GM19239 (cell line): ENCODE results near the gene POU2F1.

Source experiments
- DNase-seq: peaks from one replicate; pipeline ENCODE4 v3.0.0; 2011; ENCODE audit warnings: low spot score; ENCODE audit not compliant: insufficient read length
- FAIRE-seq: peaks from 2 replicates; lab custom pipeline; 2011; peaks lifted over from hg19 to GRCh38; lab: Jason Lieb, UNC

POU2F1 gene

DNA sequence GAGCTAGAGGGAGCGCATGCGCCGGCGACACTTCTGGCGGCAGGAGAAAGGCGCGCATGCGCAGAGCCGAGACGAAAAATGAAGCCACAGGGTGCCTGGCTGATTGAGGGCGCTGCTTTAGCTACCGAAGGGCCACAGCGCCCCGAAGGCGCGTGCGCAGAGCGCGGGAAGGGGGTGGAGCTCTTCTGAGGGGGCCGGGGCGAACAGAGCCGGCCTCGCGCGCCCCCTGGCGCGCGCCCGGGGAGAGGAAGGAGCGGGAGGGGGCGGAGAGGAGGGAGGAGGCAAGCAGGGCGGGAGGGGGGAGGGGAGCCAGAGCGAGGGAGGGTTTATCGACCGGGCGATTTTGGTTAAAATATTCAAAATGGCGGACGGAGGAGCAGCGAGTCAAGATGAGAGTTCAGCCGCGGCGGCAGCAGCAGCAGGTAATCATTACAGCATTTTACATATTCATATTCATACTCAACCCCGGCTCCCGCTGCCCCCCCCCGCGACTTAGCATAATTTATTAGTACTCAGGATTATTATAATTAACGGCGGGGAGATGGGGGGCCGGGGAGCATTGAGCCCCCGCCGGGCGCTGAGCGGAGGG is at the start of gene POU2F1:
Gene POU2F1 (plus strand): TSS at position 350 of the 589 bp plus-strand sequence. CDS start 12 bp downstream, at position 362.
- DNase-seq (peak; percentile 75), FAIRE-seq (peak; percentile 98)

DNA sequence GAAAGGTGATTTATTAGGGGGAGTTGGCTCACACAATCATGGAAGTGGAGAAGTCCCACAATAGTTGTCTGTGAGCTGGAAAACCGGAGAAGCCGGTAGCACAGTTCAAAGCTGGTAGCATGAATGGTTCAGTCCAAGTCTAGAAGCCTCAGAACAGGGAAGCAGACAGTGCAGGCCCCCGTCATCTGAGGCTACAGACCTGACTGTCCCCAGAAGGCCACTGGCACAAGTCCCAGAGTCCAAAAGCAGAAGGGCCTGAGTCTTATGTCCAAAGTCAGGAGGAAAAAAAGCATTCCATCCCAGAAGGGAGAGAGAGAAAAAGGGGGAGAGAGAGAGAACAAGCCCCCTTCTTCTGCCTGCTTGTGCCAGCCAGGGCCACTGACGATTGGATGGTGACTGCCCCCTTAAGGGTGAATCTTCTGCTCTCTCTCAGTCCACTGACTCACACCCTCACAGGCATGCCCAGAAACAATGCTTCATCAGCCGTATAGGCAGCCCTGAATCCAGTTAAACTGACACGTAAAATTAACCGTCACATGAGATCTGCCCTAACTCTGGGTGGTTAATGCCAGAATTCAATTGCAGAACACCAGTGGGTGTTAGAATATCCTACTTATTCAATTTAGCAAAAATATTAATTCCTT is 49.3 kb upstream of the POU2F1 start:
- DNase-seq (no peak), FAIRE-seq (no peak)

DNA sequence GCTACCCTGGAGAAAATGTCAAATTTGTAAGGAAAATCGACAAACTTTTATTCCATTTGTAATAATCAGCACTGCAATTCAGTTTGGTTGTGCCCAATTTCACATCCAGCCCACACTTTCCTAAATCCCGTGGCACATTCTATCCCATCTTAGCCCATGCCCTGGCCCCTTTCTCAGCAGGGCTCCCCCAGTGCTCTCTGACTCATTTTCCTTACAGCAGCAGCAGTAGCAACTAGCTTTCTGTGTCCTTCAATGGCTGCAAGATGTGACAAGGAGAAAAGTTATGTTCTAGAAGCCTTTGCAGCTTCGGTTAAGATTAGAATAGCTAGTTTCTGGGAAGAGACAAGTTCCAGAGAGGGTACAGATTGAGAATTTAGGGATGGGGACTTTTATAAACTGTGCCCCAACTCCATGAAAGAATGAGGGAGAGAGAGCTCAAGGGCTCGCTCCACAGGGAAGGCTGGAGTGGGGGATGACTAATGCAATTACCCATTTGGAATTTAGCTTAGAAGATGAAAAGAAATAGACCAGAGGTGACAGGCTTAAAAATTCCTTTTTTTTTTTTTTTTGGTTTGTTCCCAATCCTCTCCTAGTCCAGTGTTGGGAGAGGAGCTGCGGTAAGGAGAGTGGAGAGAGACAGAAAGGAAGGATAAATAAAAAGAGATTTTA is 47.0 kb upstream of the POU2F1 start:
- DNase-seq = no peak
- FAIRE-seq = no peak

DNA sequence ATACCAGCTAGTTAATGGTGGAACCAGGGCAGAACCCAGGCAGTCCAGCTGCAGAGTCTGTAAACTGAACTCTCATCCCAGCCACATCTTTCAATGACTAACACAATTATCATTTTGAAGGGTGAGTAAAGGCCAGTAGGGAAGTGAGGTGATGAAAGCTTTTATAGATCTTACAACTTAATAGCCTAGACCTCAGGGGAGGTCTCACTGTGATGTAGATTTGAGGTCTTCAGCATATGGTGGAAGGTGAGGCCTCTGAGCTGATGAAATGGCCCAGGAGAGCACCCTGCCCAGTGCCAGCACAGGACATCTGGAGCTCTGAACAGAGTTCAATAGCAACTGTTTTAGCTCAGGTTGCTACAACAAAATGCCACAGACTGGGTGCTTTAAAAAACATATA is 44.8 kb upstream of the POU2F1 start:
- no peak for DNase-seq

DNA sequence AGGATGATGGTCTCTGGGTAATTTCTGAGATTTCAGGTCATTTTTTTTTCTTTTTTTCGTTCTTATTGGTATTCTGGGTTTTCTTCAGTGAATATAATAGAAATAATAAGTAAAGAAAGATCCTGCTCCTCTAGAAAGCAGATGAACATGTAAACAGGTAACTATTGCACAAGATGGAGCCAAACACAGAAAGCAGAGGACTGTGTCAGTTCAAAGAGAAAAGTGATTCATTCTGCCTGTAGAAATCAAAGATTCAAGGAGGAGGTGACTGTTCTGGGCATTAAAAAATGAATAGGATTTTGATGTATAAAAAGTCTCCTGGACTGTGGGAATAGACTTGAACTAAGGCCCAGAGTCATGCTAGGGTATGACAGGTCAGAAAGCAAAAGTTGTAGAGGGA is 41.9 kb upstream of the POU2F1 start:
- FAIRE-seq = no peak
- DNase-seq = no peak

More for the DNA sequence above, 44.8 kb upstream of the POU2F1 start:
- FAIRE-seq = no peak

DNA sequence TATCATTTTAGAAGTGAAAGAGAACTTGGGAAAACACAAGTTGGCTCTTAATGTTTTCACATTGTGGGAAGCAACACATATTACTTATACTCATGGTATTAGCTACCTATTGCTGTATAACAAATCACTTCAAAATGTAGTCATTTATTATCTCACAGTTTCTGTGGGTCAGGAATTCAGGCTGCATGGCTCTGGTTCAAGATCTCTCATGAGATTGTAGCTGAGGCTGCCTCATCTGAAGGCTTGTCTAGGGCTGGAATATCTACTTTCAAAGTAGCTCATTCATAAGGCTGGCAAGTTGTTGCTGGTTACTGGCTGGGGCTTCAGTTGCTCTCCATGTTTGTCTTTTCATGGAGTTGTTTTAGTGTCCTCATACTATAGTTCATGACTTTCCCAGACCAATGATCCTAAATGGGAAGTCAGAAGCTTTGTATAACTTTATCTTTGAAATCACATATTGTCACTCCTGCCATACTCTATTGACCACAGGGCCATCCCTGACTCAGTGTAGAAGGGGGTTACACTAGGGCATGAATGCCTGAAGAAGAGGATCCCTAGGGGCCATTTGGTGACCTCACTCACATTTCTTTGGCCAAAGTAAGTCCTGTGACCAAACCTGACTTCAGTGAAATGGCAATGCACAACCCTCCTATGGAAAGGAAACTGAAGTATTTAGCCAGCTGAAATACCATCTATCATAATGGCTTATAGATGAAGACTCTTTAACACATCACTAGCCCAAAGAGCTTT is 37.9 kb upstream of the POU2F1 start:
- FAIRE-seq = no peak

DNA sequence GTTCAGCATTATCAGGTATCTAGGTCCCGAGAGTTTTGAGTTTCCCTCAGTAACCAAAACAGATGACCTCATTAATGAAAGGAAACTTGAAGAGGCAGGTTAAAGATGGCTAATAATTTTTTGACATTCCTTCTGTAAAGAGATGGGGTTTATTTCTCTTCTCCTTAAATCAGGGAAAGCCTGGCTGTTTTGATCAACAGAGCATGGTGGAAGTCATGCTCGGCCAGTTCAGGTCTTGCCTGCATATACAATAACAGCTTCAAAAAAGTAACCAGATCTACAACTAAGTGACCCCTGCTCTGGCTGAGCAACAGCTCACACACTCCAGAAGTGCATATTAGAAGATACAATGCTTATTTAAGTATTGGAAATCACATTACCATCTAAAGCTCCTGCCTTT is 36.6 kb upstream of the POU2F1 start:
- DNase-seq (no peak), FAIRE-seq (no peak)

More for the DNA sequence above, 37.9 kb upstream of the POU2F1 start:
- DNase-seq = no peak

DNA sequence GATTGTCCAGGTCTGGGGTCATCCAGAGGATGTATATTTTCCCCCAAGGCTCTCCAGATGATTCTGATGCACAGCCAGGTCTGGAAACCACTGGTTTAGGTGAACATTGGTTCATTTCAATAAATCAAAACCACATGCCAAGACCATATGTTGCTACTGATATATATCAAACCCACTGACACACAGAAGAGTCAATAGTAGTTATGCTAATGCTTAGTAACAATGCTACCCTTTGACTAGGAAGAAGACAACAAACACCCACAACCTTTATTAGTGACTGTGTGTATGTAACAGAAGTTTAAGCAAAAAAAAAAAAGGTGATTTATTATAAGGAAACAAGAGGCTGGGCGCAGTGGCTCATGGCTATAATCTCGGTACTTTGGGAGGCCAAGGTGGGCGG is 35.6 kb upstream of the POU2F1 start:
- no peak for FAIRE-seq
- DNase-seq = no peak

DNA sequence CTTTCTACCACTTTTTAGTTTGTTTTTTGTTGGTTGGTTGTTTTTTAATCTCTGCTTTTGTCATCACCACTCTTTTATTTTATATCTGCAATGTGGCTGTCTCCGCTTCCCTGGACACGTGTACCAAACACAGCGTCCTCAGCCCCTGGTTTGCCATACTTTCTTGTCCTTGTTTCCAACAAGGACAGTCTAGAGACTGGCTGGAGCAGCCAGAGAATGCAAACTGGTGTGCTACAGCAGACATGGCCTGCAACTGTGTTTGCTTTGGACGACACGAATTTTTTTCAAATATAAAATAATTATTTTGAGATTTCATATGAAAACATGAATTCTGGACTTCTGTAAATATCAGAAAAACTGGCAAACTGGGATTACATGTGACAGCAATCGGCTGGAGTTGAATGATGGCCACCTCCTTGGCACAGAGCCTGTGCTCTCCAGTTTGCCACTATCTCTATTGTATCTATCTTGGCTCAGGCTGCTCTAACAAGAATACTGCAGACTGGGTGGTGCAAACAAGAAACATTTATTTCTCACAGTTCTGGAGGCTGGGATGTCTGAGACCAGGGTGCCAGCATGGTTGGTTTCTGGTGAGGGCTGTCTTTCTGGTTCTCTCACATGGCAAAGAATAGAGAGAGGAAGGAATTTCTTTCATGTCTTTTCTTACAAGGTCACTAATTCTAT is 34.6 kb upstream of the POU2F1 start:
- no peak for FAIRE-seq
- DNase-seq = no peak

DNA sequence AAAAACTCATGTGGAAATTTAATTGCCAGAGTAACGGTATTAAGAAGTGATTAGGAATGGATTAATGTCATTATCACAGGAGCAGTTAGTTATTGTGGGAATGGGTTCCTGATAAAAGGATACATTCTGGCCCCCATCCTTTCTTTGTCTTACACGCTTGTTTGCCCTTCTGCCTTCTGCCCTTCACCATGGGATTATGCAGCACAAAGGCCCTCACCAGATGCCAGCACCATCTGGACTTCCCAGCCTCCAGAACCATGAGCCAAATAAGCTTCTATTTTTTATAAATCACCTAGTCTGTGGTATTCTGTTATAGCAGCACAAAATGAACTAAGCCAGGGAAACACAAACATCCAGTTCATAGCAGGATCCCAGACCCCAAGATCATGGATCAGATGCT is 33.9 kb upstream of the POU2F1 start:
- FAIRE-seq = no peak
- DNase-seq = no peak

DNA sequence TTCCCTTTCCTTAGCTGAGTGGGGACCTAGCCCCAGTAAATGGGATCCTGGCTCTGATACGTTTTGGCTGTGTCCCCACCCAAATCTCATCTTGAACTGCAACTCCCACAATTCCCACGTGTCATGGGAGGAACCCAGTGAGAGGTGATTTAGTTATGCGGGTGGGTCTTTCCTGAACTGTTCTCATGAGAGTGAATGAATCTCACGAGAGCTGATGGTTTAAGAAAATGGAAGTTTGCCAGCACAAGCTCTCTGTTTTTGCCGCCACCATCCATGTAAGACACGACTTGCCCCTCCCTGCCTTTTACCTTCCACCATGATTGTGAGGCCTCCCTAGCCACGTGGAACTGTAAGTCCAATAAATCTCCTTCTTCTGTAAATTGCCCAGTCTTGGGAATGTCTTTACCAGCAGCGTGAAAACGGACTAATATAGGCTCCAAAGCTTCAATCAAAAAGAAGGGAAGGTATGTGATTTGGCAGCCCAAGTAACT is 29.9 kb upstream of the POU2F1 start:
- no peak for FAIRE-seq
- DNase-seq = no peak

DNA sequence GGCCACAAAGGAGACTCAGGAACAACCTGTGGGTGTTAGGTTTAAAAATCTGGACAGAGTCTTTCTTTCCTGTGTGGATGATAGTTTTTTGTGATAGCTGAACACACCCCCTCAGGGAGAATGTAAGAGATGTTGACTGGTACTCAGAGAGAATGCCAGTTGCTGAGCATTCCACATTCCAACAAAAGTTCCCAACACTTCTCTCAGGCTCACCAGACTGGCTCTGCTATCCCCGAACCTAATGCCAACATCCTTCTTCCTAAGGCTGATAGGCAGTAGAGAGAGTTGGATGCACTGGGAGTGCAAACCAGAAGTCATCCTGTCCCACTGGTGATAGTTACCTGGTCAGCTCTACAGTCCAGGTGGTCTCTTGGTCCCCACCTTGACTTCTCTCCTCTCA is 28.7 kb upstream of the POU2F1 start:
- FAIRE-seq = no peak
- DNase-seq = no peak

DNA sequence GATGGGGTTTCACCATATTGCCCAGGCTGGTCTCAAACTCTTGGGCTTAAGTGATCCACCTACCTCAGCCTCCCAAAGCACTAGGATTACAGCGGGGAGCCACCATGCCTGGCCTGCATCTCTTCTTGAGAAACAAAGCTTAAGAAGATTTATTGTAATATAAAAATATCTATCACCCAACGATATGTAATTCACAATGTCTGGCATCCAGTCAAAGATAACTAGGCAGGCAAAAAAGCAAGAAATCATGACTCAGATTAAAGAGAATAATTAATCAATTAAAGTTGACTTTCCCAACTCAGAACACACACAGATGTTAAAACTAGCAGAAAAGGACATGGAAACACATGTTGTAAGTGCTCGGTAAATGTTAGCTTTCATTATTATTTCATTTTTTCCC is 26.5 kb upstream of the POU2F1 start:
- FAIRE-seq = no peak
- no peak for DNase-seq

DNA sequence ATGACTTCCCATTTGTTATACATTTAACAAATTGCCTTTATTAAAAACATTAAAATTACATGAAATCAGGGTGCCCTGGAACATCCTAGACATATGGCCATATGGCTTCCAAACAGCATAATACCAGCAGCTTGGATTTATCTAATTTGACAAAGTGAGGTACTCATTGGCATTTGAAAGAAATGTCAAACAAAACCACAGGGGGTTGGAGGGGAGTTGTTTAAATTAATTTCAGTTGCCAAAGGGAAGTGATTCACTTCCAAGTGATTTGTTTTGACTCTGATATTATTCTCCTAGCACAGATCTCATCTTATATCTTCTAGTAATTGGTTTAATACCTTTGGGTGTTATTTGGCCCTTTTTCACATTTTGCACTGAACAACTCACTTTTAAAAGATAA is 24.5 kb upstream of the POU2F1 start:
- FAIRE-seq (no peak), DNase-seq (no peak)

DNA sequence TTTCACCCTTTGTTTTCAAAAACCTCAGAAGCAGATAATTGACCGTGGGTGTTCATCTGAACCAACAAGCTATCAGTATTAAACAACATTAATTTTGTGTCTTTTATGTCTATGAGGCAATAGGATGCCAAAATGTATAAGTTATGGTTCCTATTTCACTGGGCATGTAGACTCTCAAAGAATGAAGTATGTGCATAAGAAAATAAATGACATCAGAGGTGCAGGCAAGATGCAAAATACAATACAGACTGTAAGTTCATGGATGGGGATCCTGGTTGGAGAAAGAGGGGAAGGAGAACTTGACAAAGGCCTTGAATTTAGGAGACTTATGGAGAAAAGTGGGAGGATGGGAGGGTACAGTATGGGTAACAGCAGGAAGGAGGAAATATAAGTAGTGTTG is 23.4 kb upstream of the POU2F1 start:
- FAIRE-seq = no peak
- DNase-seq = no peak

DNA sequence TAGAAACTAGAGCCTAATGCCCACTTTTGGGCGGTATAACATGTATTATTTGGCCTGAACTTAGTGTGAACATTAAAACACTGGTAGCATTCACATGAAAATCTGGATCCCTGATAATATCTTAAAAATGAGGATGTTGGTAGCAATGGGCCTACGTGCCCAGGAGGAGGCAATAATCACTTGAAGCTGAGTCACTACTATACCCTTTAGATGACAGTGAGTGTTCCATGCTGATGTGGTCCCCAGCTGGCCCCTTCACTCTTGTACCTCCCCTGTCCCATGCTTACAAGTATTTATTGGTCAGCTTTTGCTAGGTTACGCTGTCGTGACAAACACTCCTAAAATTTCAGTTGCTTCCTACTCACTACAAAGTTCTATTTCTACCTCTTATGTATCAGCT is 23.0 kb upstream of the POU2F1 start:
- no peak for FAIRE-seq
- DNase-seq = no peak

DNA sequence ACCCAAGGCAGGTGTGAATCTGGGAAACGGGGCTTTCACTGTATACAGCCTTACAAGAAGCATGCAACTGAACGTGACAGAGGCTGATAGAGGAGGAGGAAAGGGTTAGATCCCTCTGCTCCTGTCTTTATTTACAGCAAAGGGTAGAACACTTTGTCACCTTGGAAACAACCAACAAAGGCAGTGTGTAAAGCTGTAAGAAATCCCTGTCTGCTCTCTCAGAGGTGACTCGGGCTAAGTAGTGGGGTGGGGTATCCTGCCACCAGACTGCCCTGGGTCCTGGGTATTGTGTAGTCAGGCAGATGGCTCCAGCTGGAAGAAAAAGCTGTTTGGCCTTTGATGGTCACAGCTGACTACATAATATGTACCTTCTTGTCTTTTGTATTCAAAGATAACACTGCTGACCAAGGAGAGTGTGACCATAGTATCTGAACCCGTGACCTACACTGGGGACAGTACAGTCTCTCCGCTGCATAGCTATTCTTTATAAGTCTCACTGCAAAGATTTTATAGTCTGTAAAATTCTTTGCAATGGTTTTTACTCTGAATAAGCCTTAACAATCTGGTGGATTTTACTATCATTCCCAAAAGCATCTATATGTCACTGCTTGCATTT is 22.1 kb upstream of the POU2F1 start:
- FAIRE-seq (peak; percentile 39), DNase-seq (no peak)

DNA sequence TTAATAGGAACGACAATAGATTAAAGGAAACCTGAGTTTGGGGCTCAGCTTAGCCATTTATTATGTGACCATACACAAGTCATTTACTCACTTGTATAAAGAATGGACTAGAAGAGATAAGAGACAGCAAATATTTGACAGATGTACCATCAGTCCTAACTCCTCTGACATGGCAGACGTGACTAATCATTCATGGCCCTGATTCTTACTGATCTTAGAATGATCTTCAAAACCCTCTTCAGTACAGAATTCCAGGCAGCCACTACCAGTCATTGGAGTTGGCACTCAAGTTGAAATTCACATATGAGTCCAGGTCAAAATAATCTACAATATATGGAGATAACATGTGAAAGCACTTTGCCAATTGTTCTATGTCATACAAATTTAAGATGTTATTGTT is 21.0 kb upstream of the POU2F1 start:
- no peak for FAIRE-seq
- no peak for DNase-seq

DNA sequence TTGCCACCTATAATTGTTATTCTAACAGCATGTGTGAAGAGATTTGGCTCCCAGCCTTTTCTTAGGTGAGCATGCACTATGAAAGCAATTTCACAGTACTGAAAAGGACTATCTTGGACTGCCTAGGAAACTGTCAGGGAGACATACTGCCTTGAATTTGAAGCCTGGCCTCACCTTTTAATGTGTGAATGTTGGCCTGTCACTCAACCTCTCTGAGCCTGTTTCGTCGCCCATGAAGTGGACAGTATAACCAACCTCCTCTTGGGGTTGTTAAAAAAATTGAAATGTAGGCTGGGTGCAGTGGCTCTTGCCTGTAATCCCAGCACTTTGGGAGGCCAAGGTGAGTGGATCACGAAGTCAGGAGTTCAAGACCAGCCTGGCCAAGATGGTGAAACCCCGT is 20.4 kb upstream of the POU2F1 start:
- DNase-seq (no peak), FAIRE-seq (no peak)

DNA sequence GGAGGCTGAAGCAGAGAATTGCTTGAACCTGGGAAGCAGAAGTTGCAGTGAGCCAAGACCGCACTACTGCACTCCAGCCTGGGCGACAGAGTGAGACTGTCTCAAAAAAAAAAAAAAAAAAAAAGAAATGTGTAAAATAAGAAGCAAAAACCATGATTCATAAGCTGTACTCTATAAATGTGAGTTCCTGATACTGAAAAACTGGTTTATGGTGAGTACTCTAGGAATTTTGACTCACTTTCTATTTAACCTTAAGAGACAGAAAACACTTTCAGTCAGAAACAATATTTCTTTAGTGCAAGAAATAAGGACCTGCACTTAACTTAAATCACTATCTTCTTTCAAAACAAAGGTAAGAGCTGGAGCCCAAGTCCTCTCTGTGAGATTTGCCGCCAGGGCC is 19.9 kb upstream of the POU2F1 start:
- DNase-seq (no peak), FAIRE-seq (no peak)
